Left lung (tissue), 10 donors: ENCODE measurements around the gene DLG4. TPM values are rescaled to one million over a fixed set of nuclear protein-coding genes. Genes with fewer than 3 reads are reported as not detected.

Experiments used
- ATAC-seq: fragments of 200-7000 bp; cut with Tn5 transposase; one replicate; pipeline ENCODE4 v1.9.1; 2020; ENCODE audit warnings: moderate library complexity
- DNase-seq, 4 donors: peaks; one replicate each; pipeline ENCODE4 v3.0.0-alpha.2; 2013 to 2020
- H3K27ac ChIP-seq, 2 donors: fragments of 200-600 bp; sonication (generic) in 1 of 2; one replicate each; pipeline versions ENCODE4 v1.5.0 to v1.8.0; 2020 to 2021
- H3K27me3 ChIP-seq, 2 donors: fragments of 200-600 bp; sonication (generic) in 1 of 2; one replicate each; pipeline versions ENCODE4 v1.5.0 to v1.8.0; 2020 to 2021
- H3K36me3 ChIP-seq, 2 donors: fragments of 200-600 bp; sonication (generic) in 1 of 2; one replicate each; pipeline versions ENCODE4 v1.5.0 to v1.8.0; 2020 to 2021
- H3K4me1 ChIP-seq, 2 donors: fragments of 200-600 bp; one replicate each; pipeline ENCODE4 v1.8.0; 2021
- H3K4me3 ChIP-seq, 2 donors: fragments of 200-600 bp; sonication (generic) in 1 of 2; one replicate each; pipeline versions ENCODE4 v1.5.0 to v1.8.0; 2020 to 2021; ENCODE audit warnings: mild to moderate bottlenecking in 1 of 2
- H3K9me3 ChIP-seq, 2 donors: fragments of 200-600 bp; sonication (generic) in 1 of 2; one replicate each; pipeline versions ENCODE4 v1.5.0 to v1.8.0; 2020 to 2021
- CTCF ChIP-seq, 2 donors: fragments of 200-600 bp; sonication (generic) in 1 of 2; IDR thresholded peaks; one replicate each; pipeline versions ENCODE4 v1.5.0 to v1.8.0; 2021; ENCODE audit warnings: antibody characterized with exemption in 2 of 2
- intact Hi-C, 2 donors: fragments of 100-400 bp; cut with DNase I; formaldehyde crosslinking; loops; one replicate each; pipeline versions ENCODE4 v1.11.2 to v1.14.2; 2022
- polyA plus RNA-seq, 6 donors: library from polyadenylated mRNA; unstranded; fragments of 120-200 nt; gene quantifications; one replicate each; pipeline ENCODE4 v1.2.1, GENCODE V29; 2013; ENCODE audit not compliant: insufficient read length in 6 of 6
- total RNA-seq, 2 donors: library from RNA; stranded (reverse); fragmentation: NEBNext Ultra II Directional; extraction: Animal tissue kit (Norgen Biotek cat#: 25700); gene quantifications; one replicate each; pipeline ENCODE4 v1.2.1, GENCODE V29; 2021
- donor health status: DM: no; HTN: yes; CAD: no.
- donor health status: DM: no; HTN: no; CAD: no.

DLG4 gene
- total and polyA plus RNA-seq, 8 donors: 25.9 to 60.0 (median 45.1) TPM

GRCh38 chr17:7176841-7177190, 42.8 kb downstream of the DLG4 start:
- ATAC-seq (peak; percentile 38), DNase-seq (peak in 3 of 4 donors; percentile 36 to 55 (median 49))
- Histone ChIP-seq H3K9me3 (no peaks in the 10 kb centered on the region), H3K27ac (no peak overlapping the region), H3K36me3 (no peaks in the 10 kb centered on the region), H3K4me1 (peaks cover 9 to 26% of the 10 kb centered on the region in 2 donors), H3K4me3 (no peak overlapping the region), H3K27me3 (peaks cover 0 to 43% of the 10 kb centered on the region in 2 donors)
- no peak for TF ChIP-seq CTCF (IDR thresholded peaks at IDR 0.05)
- intact Hi-C loops: no loop called here

GRCh38 chr17:7176107-7176840, 43.4 kb downstream of the DLG4 start:
- no peaks in the 10 kb centered on the region for H3K9me3 ChIP-seq
- no peak overlapping the region for H3K27ac ChIP-seq
- TF ChIP-seq CTCF (IDR thresholded peaks at IDR 0.05): no peak
- no peaks in the 10 kb centered on the region for H3K36me3 ChIP-seq
- no peak overlapping the region for H3K4me3 ChIP-seq
- DNase-seq: no peak
- peaks cover 9 to 26% of the 10 kb centered on the region in 2 donors for H3K4me1 ChIP-seq
- ATAC-seq: no peak
- peaks cover 0 to 43% of the 10 kb centered on the region in 2 donors for H3K27me3 ChIP-seq
- intact Hi-C loops: no loop called here

DNA sequence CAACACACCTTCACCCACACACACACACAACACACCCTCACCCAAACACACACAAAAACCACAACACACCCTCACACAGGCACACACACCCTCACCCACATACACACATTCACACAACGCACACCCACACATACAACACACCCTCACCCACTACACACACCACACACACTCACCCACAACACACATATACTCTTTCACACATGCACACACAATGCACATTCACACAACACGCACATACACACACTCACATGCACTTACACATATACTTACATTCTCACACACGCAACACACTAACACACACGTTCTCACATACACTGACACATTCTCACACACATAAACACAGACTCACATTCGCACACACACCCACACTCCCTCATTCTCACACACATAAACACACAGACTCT, 44.3 kb downstream of the DLG4 start:
- no peak for TF ChIP-seq CTCF (IDR thresholded peaks at IDR 0.05)
- Histone ChIP-seq H3K4me1 (peaks cover 9 to 26% of the 10 kb centered on the region in 2 donors), H3K36me3 (no peaks in the 10 kb centered on the region), H3K27ac (no peak overlapping the region), H3K27me3 (peaks cover 0 to 43% of the 10 kb centered on the region in 2 donors), H3K9me3 (no peaks in the 10 kb centered on the region), H3K4me3 (no peak overlapping the region)
- intact Hi-C loops: no loop called here
- ATAC-seq (no peak), DNase-seq (no peak)

DNA sequence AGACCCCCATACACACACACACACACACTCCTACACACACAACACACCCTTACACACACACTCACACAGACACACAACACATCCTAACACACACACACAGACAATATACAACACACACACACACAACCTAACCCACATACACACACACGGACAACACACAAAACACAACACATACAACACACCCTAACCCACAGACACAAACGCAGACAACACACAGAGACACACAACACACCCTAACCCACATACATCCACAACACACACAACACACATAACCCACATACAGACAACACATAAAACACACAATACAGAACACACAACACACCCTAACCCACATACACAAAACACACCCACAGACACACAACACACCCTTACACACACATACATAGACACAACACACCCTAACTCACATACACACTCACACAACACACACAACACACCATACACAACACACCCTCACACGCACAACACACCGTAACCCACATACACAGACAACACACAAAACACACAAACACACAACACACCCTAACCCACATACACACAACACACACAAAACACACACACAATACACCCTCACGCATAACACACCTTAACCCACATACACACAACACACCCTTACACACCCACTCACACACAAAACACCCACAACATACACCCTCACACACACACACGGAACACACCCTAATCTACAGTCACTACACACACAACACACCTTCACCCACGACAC, 44.9 kb downstream of the DLG4 start:
- Histone ChIP-seq H3K27me3 (peaks cover 0 to 43% of the 10 kb centered on the region in 2 donors), H3K9me3 (no peaks in the 10 kb centered on the region), H3K4me1 (peaks cover 9 to 31% of the 10 kb centered on the region in 2 donors), H3K4me3 (peak overlapping the region in 1 of 2 donors; percentile 41), H3K36me3 (no peaks in the 10 kb centered on the region), H3K27ac (no peak overlapping the region)
- ATAC-seq: no peak
- TF ChIP-seq CTCF (IDR thresholded peaks at IDR 0.05): no peak
- intact Hi-C loops: no loop called here
- no peak for DNase-seq
